ENCODE measurements around the gene CITED1. TPM values are rescaled to one million over a fixed set of nuclear protein-coding genes. Genes with fewer than 3 reads are reported as not detected.
A peak's percentile ranks its signal among the peaks of the same experiment; 100 is the strongest.

Gene CITED1
- total and polyA plus RNA-seq, 2 donors (not counting 3 experiments of a cell fraction or from before 2014, with no cell fraction given), result not detected

- no peak overlapping the region for H3K27ac ChIP-seq (ENCODE audit: insufficient read depth, low read depth, low read length)
- H3K4me2 ChIP-seq (ENCODE audit: insufficient read depth, low read length), result peak overlapping the region; percentile 60
- no TSS peak for BruUV-seq (replicated peaks)
- intact Hi-C loops (cut with micrococcal nuclease) (no loop called here), dilution Hi-C loops (cut with MboI; ENCODE audit: extremely low pct_ligation_motif_present, low sequenced_read_pairs) (no loop called here)
- no peaks in the 10 kb centered on the region for H4K20me1 ChIP-seq (replicated peaks; ENCODE audit: control insufficient read depth, extremely low read depth, insufficient read depth, low read length)
- POLR2A ChIA-PET, result interaction anchor here (1.3 kb wide), 1 partner anchor 32 kb away, joined by 4 read pairs; the partner anchor contains the start of gene RPS4X
- CTCF ChIA-PET, result interaction anchor here (1.3 to 1.4 kb wide), 3 partner anchors 11 to 232 kb away, joined by 3 to 8 read pairs (median 5); partner anchors contain the start of gene RPS4X
- H3K4me1 ChIP-seq (ENCODE audit: control insufficient read depth, extremely low read depth, insufficient read depth, low read length), result peaks cover 22% of the 10 kb centered on the region
- DNase-seq (ENCODE audit: low read depth, low spot score) (peak; percentile 63), FAIRE-seq (peak; percentile 92)
- no peak overlapping the region for H3K9ac ChIP-seq (replicated peaks; ENCODE audit: extremely low read depth, insufficient read depth, low read length)
- TF ChIP-seq POLR2AphosphoS5 (IDR thresholded peaks at IDR 0.05; ENCODE audit: insufficient read depth, low read depth, low read length) (no peak), EZH2 (IDR thresholded peaks at IDR 0.05; ENCODE audit: borderline replicate concordance, low read depth, low read length, severe bottlenecking) (peak; percentile 23), MAX (IDR thresholded peaks at IDR 0.05; ENCODE audit: insufficient read depth, insufficient read length) (no peak)
- H3K9me3 ChIP-seq (replicated peaks; ENCODE audit: control insufficient read depth, insufficient read depth, low read length), result no peaks in the 10 kb centered on the region
- H3K4me3 ChIP-seq (replicated peaks in 1 of 3; ENCODE audit: insufficient read depth in 1 of 3, low read depth in 1 of 3, low read length in 3 of 3), result peak overlapping the region in 1 of 3 experiments; percentile 21
- H3K27me3 ChIP-seq (ENCODE audit: control insufficient read depth in 2 of 2, insufficient read depth in 2 of 2, low read length in 2 of 2), result peaks cover 28 to 49% of the 10 kb centered on the region in 2 experiments
- no peak overlapping the region for H2AFZ ChIP-seq (ENCODE audit: low read depth, low read length)
- no peaks in the 10 kb centered on the region for H3K9me1 ChIP-seq (replicated peaks; ENCODE audit: control insufficient read depth, extremely low read depth, insufficient read depth, low read length)
- H3K79me2 ChIP-seq (ENCODE audit: control insufficient read depth, insufficient read depth, low read length), result no peaks in the 10 kb centered on the region
- no peaks in the 10 kb centered on the region for H3K36me3 ChIP-seq (ENCODE audit: control insufficient read depth in 2 of 2, extremely low read depth in 1 of 2, insufficient read depth in 2 of 2, low read length in 2 of 2)
These were observed 3.0 kb upstream of the CITED1 start for GRCh38 chrX:72308566-72309296.

- no peaks in the 10 kb centered on the region for H3K9me1 ChIP-seq (replicated peaks; ENCODE audit: control insufficient read depth, extremely low read depth, insufficient read depth, low read length)
- H3K9ac ChIP-seq (replicated peaks; ENCODE audit: extremely low read depth, insufficient read depth, low read length), result no peak overlapping the region
- H3K4me2 ChIP-seq (ENCODE audit: insufficient read depth, low read length), result peak overlapping the region; percentile 42
- FAIRE-seq (no peak), DNase-seq (ENCODE audit: low read depth, low spot score) (no peak)
- no peaks in the 10 kb centered on the region for H3K36me3 ChIP-seq (ENCODE audit: control insufficient read depth in 2 of 2, extremely low read depth in 1 of 2, insufficient read depth in 2 of 2, low read length in 2 of 2)
- H3K9me3 ChIP-seq (replicated peaks; ENCODE audit: control insufficient read depth, insufficient read depth, low read length), result no peaks in the 10 kb centered on the region
- intact Hi-C loops (cut with micrococcal nuclease) (no loop called here), dilution Hi-C loops (cut with MboI; ENCODE audit: extremely low pct_ligation_motif_present, low sequenced_read_pairs) (no loop called here)
- H3K79me2 ChIP-seq (ENCODE audit: control insufficient read depth, insufficient read depth, low read length), result no peaks in the 10 kb centered on the region
- ChIA-PET CTCF (interaction anchor here (1.4 kb wide), 2 partner anchors 10 to 31 kb away, joined by 5 to 8 read pairs; partner anchors contain the start of gene RPS4X), POLR2A (interaction anchor here (1.3 kb wide), 1 partner anchor 31 kb away, joined by 4 read pairs; the partner anchor contains the start of gene RPS4X)
- BruUV-seq (replicated peaks), result no TSS peak
- H2AFZ ChIP-seq (ENCODE audit: low read depth, low read length), result no peak overlapping the region
- TF ChIP-seq JUN (IDR thresholded peaks at IDR 0.05; ENCODE audit: borderline replicate concordance, insufficient read depth, insufficient read length, low read depth) (no peak), CTCF (IDR thresholded peaks at IDR 0.05; ENCODE audit: extremely low read depth in 1 of 2, insufficient read depth in 1 of 2, low read depth in 1 of 2, low read length in 2 of 2) (no peak), GATA2 (IDR thresholded peaks at IDR 0.05; ENCODE audit: insufficient read depth, insufficient read length, low read depth, low read length) (no peak), EZH2 (IDR thresholded peaks at IDR 0.05; ENCODE audit: borderline replicate concordance, low read depth, low read length, severe bottlenecking) (no peak), FOS (IDR thresholded peaks at IDR 0.05; ENCODE audit: borderline replicate concordance, insufficient read depth, low read length) (no peak), MYC (IDR thresholded peaks at IDR 0.05; ENCODE audit: low read depth, low read length) (no peak), POLR2A (IDR thresholded peaks at IDR 0.05; ENCODE audit: low read depth, low read length) (no peak), POLR2AphosphoS5 (IDR thresholded peaks at IDR 0.05; ENCODE audit: insufficient read depth, low read depth, low read length) (no peak), MAX (IDR thresholded peaks at IDR 0.05; ENCODE audit: insufficient read depth, insufficient read length) (no peak)
- no peaks in the 10 kb centered on the region for H4K20me1 ChIP-seq (replicated peaks; ENCODE audit: control insufficient read depth, extremely low read depth, insufficient read depth, low read length)
- no peak overlapping the region for H3K27ac ChIP-seq (ENCODE audit: insufficient read depth, low read depth, low read length)
- peaks cover 22% of the 10 kb centered on the region for H3K4me1 ChIP-seq (ENCODE audit: control insufficient read depth, extremely low read depth, insufficient read depth, low read length)
- H3K4me3 ChIP-seq (replicated peaks in 1 of 3; ENCODE audit: insufficient read depth in 1 of 3, low read depth in 1 of 3, low read length in 3 of 3), result no peak overlapping the region
- H3K27me3 ChIP-seq (ENCODE audit: control insufficient read depth in 2 of 2, insufficient read depth in 2 of 2, low read length in 2 of 2), result peaks cover 33 to 55% of the 10 kb centered on the region in 2 experiments
These were observed 2.5 kb upstream of the CITED1 start for GRCh38 chrX:72308209-72308565.
